ENCODE data around the gene SMTNL2.

GRCh38 chr17:4599505-4600281, 15.4 kb downstream of the SMTNL2 start:
- TF ChIP-seq CTCF (IDR thresholded peaks at IDR 0.05; ENCODE audit: low read depth, low read length, poor library complexity, severe bottlenecking), result no peak
- TF ChIP-seq EZH2phosphoT487 (IDR thresholded peaks at IDR 0.05; ENCODE audit: borderline replicate concordance, low read length), result no peak

Measured in DOHH2 (cell line).